ENCODE data around the gene CAPN12. TPM values are rescaled to one million over a fixed set of nuclear protein-coding genes. Genes with fewer than 3 reads are reported as not detected.

CAPN12 gene
- polyA plus RNA-seq, 3 donors, result 9.1 to 14.0 (median 12.9) TPM

- DNase-seq, result no peak
Measured at GRCh38 chr19:38727868-38728660, 16.2 kb downstream of the CAPN12 start.

- DNase-seq, result no peak
Measured at GRCh38 chr19:38727306-38727867, 16.9 kb downstream of the CAPN12 start.

GRCh38 chr19:38726761-38727301, 17.4 kb downstream of the CAPN12 start:
- no peak for DNase-seq

- no peak for DNase-seq
Measured at GRCh38 chr19:38726284-38726673, 18.0 kb downstream of the CAPN12 start.

GRCh38 chr19:38725469-38726283, 18.6 kb downstream of the CAPN12 start:
- no peak for DNase-seq

GRCh38 chr19:38723990-38724854, 20.1 kb downstream of the CAPN12 start:
- no peak for DNase-seq

- DNase-seq, result no peak
Measured at GRCh38 chr19:38723606-38723965, 20.7 kb downstream of the CAPN12 start.

- DNase-seq, result no peak
Measured at GRCh38 chr19:38722947-38723605, 21.2 kb downstream of the CAPN12 start.

- no peak for DNase-seq
Measured at GRCh38 chr19:38721979-38722773, 22.1 kb downstream of the CAPN12 start.

- DNase-seq, result no peak
Measured at GRCh38 chr19:38721496-38721895, 22.8 kb downstream of the CAPN12 start.

- DNase-seq, result no peak
Measured at GRCh38 chr19:38720559-38721236, 23.6 kb downstream of the CAPN12 start.

- no peak for DNase-seq
Measured at GRCh38 chr19:38719761-38720558, 24.3 kb downstream of the CAPN12 start.

- DNase-seq, result no peak
Measured at GRCh38 chr19:38718747-38719543, 25.3 kb downstream of the CAPN12 start.

- DNase-seq, result no peak
Measured at GRCh38 chr19:38717855-38718254, 26.4 kb downstream of the CAPN12 start.

- no peak for DNase-seq
Measured at GRCh38 chr19:38717051-38717450, 27.2 kb downstream of the CAPN12 start.

GRCh38 chr19:38715555-38715954, 28.7 kb downstream of the CAPN12 start:
- no peak for DNase-seq

- DNase-seq, result no peak
Measured at GRCh38 chr19:38714354-38714778, 29.9 kb downstream of the CAPN12 start.

GRCh38 chr19:38713865-38714264, 30.4 kb downstream of the CAPN12 start:
- DNase-seq, result no peak

All from renal pelvis (tissue), 4 donors.